Activated CD4-positive, alpha-beta T cell treated with anti-CD3 and anti-CD28 coated beads, Interleukin-2, amount 10 ng/mL, durations not matched to agents 24 days and 14 days (primary cell): Measurements from ENCODE around the gene HAGHL. TPM values are rescaled to one million over a fixed set of nuclear protein-coding genes. Genes with fewer than 3 reads are reported as not detected.
"Not testable (repeated sequence)": the region's sequence is repeated elsewhere in the genome, so short reads cannot be mapped to it uniquely, and the experiment has no call there.

Experiments
- DNase-seq: peaks from one replicate; pipeline ENCODE4 v3.0.0; 2022
- H3K27ac Mint-ChIP-seq: one replicate; pipeline ENCODE4 v1.8.0; 2022; ENCODE audit warnings: mild to moderate bottlenecking, mixed read lengths
- H3K27me3 Mint-ChIP-seq: one replicate; pipeline ENCODE4 v1.8.0; 2022; ENCODE audit warnings: mixed read lengths
- H3K36me3 Mint-ChIP-seq: one replicate; pipeline ENCODE4 v1.8.0; 2022; ENCODE audit warnings: low read depth, mild to moderate bottlenecking, mixed read lengths
- H3K4me1 Mint-ChIP-seq: one replicate; pipeline ENCODE4 v1.8.0; 2021; ENCODE audit warnings: mixed read lengths
- H3K4me3 Mint-ChIP-seq: one replicate; pipeline ENCODE4 v1.8.0; 2022; ENCODE audit warnings: mild to moderate bottlenecking, moderate library complexity, mixed read lengths
- H3K9me3 Mint-ChIP-seq: one replicate; pipeline ENCODE4 v1.8.0; 2021; ENCODE audit warnings: mixed read lengths
- intact Hi-C: fragments of 100-400 bp; cut with micrococcal nuclease; formaldehyde crosslinking; loops from one replicate; pipeline ENCODE4 v1.15.1; 2023
- total RNA-seq: library from RNA; stranded (reverse); gene quantifications from 2 replicates; pipeline ENCODE4 v1.2.3, GENCODE V29; 2022

Gene HAGHL
- total RNA-seq, 1 donor from 2014 or later, result 13.1 TPM

- Mint-ChIP-seq H3K4me1 (no peaks in the 10 kb centered on the region), H3K4me3 (no peak overlapping the region), H3K9me3 (no peaks in the 10 kb centered on the region), H3K27ac (no peak overlapping the region), H3K36me3 (no peaks in the 10 kb centered on the region), H3K27me3 (no peaks in the 10 kb centered on the region)
- DNase-seq, result no peak
- intact Hi-C loops, result no loop called here
These were observed 21.3 kb downstream of the HAGHL start for GRCh38 chr16:747978-748746.

- intact Hi-C loops, result no loop called here
These were observed 22.1 kb downstream of the HAGHL start for GRCh38 chr16:749010-749409.

GRCh38 chr16:750485-750884 lies 23.6 kb downstream of the HAGHL start:
- Mint-ChIP-seq H3K4me1 (no peaks in the 10 kb centered on the region), H3K9me3 (no peaks in the 10 kb centered on the region), H3K4me3 (no peak overlapping the region), H3K27ac (no peak overlapping the region), H3K27me3 (peaks cover 2% of the 10 kb centered on the region), H3K36me3 (no peaks in the 10 kb centered on the region)
- intact Hi-C loops, result no loop called here
- DNase-seq, result no peak

More at GRCh38 chr16:749010-749409, 22.1 kb downstream of the HAGHL start:
- no peak for DNase-seq
- H3K27ac Mint-ChIP-seq, result no peak overlapping the region
- H3K27me3 Mint-ChIP-seq, result no peaks in the 10 kb centered on the region
- H3K9me3 Mint-ChIP-seq, result no peaks in the 10 kb centered on the region
- no peak overlapping the region for H3K4me3 Mint-ChIP-seq
- H3K4me1 Mint-ChIP-seq, result no peaks in the 10 kb centered on the region
- no peaks in the 10 kb centered on the region for H3K36me3 Mint-ChIP-seq

- H3K27ac Mint-ChIP-seq, result no peak overlapping the region
- no peaks in the 10 kb centered on the region for H3K4me1 Mint-ChIP-seq
- intact Hi-C loops, result no loop called here
- H3K4me3 Mint-ChIP-seq, result no peak overlapping the region
- DNase-seq, result no peak
- H3K36me3 Mint-ChIP-seq, result no peaks in the 10 kb centered on the region
- H3K9me3 Mint-ChIP-seq, result no peaks in the 10 kb centered on the region
- H3K27me3 Mint-ChIP-seq, result peaks cover 5% of the 10 kb centered on the region
These were observed 24.5 kb downstream of the HAGHL start for GRCh38 chr16:751152-752006.

- no peak overlapping the region for H3K4me3 Mint-ChIP-seq
- H3K4me1 Mint-ChIP-seq, result no peaks in the 10 kb centered on the region
- DNase-seq, result no peak
- peaks cover 8% of the 10 kb centered on the region for H3K27me3 Mint-ChIP-seq
- no peaks in the 10 kb centered on the region for H3K36me3 Mint-ChIP-seq
- H3K9me3 Mint-ChIP-seq, result no peaks in the 10 kb centered on the region
- intact Hi-C loops, result no loop called here
- H3K27ac Mint-ChIP-seq, result no peak overlapping the region
These were observed 25.1 kb downstream of the HAGHL start for GRCh38 chr16:752007-752312.

GRCh38 chr16:754121-754607 lies 27.3 kb downstream of the HAGHL start:
- H3K4me3 Mint-ChIP-seq, intact Hi-C loops, H3K4me1 Mint-ChIP-seq: not testable (repeated sequence)

GRCh38 chr16:754656-755055 lies 27.8 kb downstream of the HAGHL start:
- intact Hi-C loops, result no loop called here
- peaks cover 10% of the 10 kb centered on the region for H3K27me3 Mint-ChIP-seq
- no peaks in the 10 kb centered on the region for H3K4me1 Mint-ChIP-seq
- no peaks in the 10 kb centered on the region for H3K9me3 Mint-ChIP-seq
- H3K36me3 Mint-ChIP-seq, result no peaks in the 10 kb centered on the region
- DNase-seq, result no peak
- H3K4me3 Mint-ChIP-seq, result no peak overlapping the region
- H3K27ac Mint-ChIP-seq, result no peak overlapping the region

More at GRCh38 chr16:754121-754607, 27.3 kb downstream of the HAGHL start:
- H3K36me3 Mint-ChIP-seq, DNase-seq, H3K9me3 Mint-ChIP-seq, H3K27me3 Mint-ChIP-seq, H3K27ac Mint-ChIP-seq: not testable (repeated sequence)

- Mint-ChIP-seq H3K9me3 (no peaks in the 10 kb centered on the region), H3K27me3 (peaks cover 10% of the 10 kb centered on the region), H3K27ac (peak overlapping the region; percentile 14), H3K4me1 (no peaks in the 10 kb centered on the region), H3K36me3 (no peaks in the 10 kb centered on the region), H3K4me3 (no peak overlapping the region)
- DNase-seq, result no peak
- intact Hi-C loops, result no loop called here
These were observed 29.5 kb downstream of the HAGHL start for GRCh38 chr16:756428-756827.

GRCh38 chr16:759110-759910 lies 32.4 kb downstream of the HAGHL start:
- no peak overlapping the region for H3K4me3 Mint-ChIP-seq
- H3K27me3 Mint-ChIP-seq, result peaks cover 10% of the 10 kb centered on the region
- intact Hi-C loops, result no loop called here
- DNase-seq, result no peak
- no peaks in the 10 kb centered on the region for H3K9me3 Mint-ChIP-seq
- no peaks in the 10 kb centered on the region for H3K4me1 Mint-ChIP-seq
- no peak overlapping the region for H3K27ac Mint-ChIP-seq
- no peaks in the 10 kb centered on the region for H3K36me3 Mint-ChIP-seq

- Mint-ChIP-seq H3K9me3 (no peaks in the 10 kb centered on the region), H3K27me3 (peaks cover 8% of the 10 kb centered on the region), H3K4me1 (no peaks in the 10 kb centered on the region), H3K4me3 (no peak overlapping the region), H3K27ac (no peak overlapping the region), H3K36me3 (no peaks in the 10 kb centered on the region)
- intact Hi-C loops, result no loop called here
- no peak for DNase-seq
These were observed 33.2 kb downstream of the HAGHL start for GRCh38 chr16:760065-760464.

- H3K9me3 Mint-ChIP-seq, result no peaks in the 10 kb centered on the region
- no peaks in the 10 kb centered on the region for H3K4me1 Mint-ChIP-seq
- peaks cover 7% of the 10 kb centered on the region for H3K27me3 Mint-ChIP-seq
- no peak within 1 kb of the TSS for H3K4me3 Mint-ChIP-seq
- intact Hi-C loops, result no loop called here
- H3K36me3 Mint-ChIP-seq, result no peaks in the 10 kb centered on the region
- H3K27ac Mint-ChIP-seq, result no peak within 1 kb of the TSS
- DNase-seq, result no peak
These were observed 33.8 kb downstream of the HAGHL start, which contains the start of gene MSLN for GRCh38 chr16:760545-761343. Gene MSLN, plus strand, starts transcription at chr16:760734. Its CDS starts 1,947 bp downstream, at chr16:762681.

- peaks cover 2% of the 10 kb centered on the region for H3K27me3 Mint-ChIP-seq
- H3K4me3 Mint-ChIP-seq, result no peak overlapping the region
- H3K4me1 Mint-ChIP-seq, result no peaks in the 10 kb centered on the region
These were observed 35.0 kb downstream of the HAGHL start for GRCh38 chr16:761625-762513.

More at GRCh38 chr16:761625-762513, 35.0 kb downstream of the HAGHL start:
- intact Hi-C loops, result no loop called here
- DNase-seq, result no peak
- H3K27ac Mint-ChIP-seq, result no peak overlapping the region
- no peaks in the 10 kb centered on the region for H3K36me3 Mint-ChIP-seq
- no peaks in the 10 kb centered on the region for H3K9me3 Mint-ChIP-seq
